ENCODE results near the gene CNTNAP4.

GRCh38 chr16:76346210-76346609, 69.0 kb downstream of the CNTNAP4 start:
- TF ChIP-seq EZH2 (IDR thresholded peaks at IDR 0.05; ENCODE audit: borderline replicate concordance, insufficient read depth, low read length, poor library complexity, severe bottlenecking) = no peak
- TF ChIP-seq CTCF (IDR thresholded peaks at IDR 0.05; ENCODE audit: poor library complexity, severe bottlenecking) = no peak
- TF ChIP-seq EP300 (conservative IDR thresholded peaks at IDR 0.05; ENCODE audit: poor library complexity, severe bottlenecking) = no peak
- TF ChIP-seq POLR2AphosphoS5 (IDR thresholded peaks at IDR 0.05) = no peak
- no peak for TF ChIP-seq TAF1 (IDR thresholded peaks at IDR 0.05; ENCODE audit: low read depth)

Data from neural cell (in vitro differentiated cells).